ENCODE measurements around the gene KRT4.
"Not testable (repeated sequence)": the region's sequence is repeated elsewhere in the genome, so short reads cannot be mapped to it uniquely, and the experiment has no call there.

The KRT4 gene

GRCh38 chr12:52813885-52814709 lies at the start of gene KRT4:
Gene KRT4 (minus strand): TSS chr12:52814116. CDS start chr12:52814058, 58 bp downstream.
- no peak for DNase-seq (ENCODE audit: low spot score)

GRCh38 chr12:52862023-52862422 lies 48.1 kb upstream of the KRT4 start:
- no peak for DNase-seq (ENCODE audit: low spot score)

GRCh38 chr12:52861511-52861910 lies 47.6 kb upstream of the KRT4 start:
- DNase-seq (ENCODE audit: low spot score): no peak

- no peak for DNase-seq (ENCODE audit: low spot score)
These were observed 46.3 kb upstream of the KRT4 start for GRCh38 chr12:52860102-52860823.

DNA sequence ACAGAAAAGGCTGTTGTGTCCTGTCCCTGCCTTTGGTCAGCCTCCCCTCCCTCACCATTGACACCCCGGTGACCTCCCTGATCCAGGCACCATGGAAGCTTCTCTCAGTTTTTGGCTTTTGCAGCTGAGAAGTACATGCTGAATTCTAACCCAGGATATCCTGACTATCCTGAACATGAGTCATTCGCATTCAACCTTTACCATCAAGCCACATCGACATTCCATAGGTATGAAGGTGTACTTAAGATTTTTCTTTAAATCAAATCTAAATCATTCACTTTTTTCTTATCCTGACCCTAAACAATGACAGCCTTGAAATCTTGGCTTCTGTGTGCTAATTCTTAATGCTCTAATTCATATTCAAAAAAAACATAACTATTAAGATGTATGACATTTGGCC lies 43.6 kb upstream of the KRT4 start:
- DNase-seq (ENCODE audit: low spot score): no peak

- DNase-seq (ENCODE audit: low spot score): no peak
These were observed 42.9 kb upstream of the KRT4 start for GRCh38 chr12:52856787-52857186.

GRCh38 chr12:52856077-52856476 lies 42.2 kb upstream of the KRT4 start:
- not testable (repeated sequence) for DNase-seq (ENCODE audit: low spot score)

DNA sequence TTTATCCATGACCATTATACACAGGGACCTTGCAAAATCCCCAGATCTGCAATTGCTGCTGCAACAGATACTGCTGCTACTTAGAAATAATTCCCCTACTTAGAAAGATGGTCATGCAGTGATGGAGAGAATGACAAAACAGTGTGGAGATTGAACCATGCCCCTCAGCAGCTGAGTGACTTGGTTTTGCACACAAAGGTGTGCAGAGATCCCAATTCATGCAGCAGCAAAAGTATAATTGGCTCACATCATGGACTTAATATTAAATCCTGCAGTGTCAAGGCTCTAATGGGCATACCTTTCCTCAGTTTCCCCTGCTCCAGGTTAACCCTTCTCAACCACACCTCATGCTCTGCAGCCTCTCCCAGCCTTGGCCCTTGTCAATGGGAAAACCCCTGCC lies 37.9 kb upstream of the KRT4 start:
- no peak for DNase-seq (ENCODE audit: low spot score)

GRCh38 chr12:52850681-52851080 lies 36.8 kb upstream of the KRT4 start:
- DNase-seq (ENCODE audit: low spot score): no peak

- DNase-seq (ENCODE audit: low spot score): no peak
These were observed 35.6 kb upstream of the KRT4 start for GRCh38 chr12:52849511-52849910.

GRCh38 chr12:52848661-52849255 lies 34.8 kb upstream of the KRT4 start, which contains the start of gene KRT78:
Gene KRT78 (minus strand): TSS chr12:52848994. CDS start chr12:52848930, 64 bp downstream.
- DNase-seq (ENCODE audit: low spot score): no peak

GRCh38 chr12:52847335-52848102 lies 33.6 kb upstream of the KRT4 start:
- no peak for DNase-seq (ENCODE audit: low spot score)

DNA sequence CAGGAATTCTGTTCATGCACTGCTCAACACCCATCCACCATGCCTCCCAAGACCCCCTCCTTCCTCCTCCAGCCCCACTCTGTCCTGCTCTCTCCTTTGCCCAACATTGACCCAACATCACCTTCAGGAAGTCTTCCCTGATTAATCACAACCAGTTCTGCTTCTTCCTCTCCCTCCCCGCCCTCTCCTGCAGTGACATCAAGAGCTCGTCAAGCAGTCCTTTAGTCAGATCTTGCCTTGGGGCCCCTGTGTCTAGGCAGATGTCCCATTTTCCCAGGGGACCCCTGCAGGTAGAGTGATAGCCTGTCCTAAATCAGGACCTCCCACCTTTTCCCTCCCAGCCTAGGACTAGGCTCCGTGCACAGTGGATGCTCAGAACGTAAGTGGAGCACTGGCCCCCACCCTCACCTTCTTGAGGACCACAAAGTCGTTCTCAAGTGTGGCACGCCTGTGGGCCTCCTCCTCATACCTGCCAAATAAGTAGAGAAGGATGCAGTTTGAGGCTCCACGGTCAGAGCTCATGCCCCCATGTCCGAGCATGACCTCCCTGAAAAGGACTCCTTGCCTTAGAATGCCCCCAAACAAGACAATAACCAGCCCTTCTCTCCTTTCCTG lies 32.5 kb upstream of the KRT4 start:
- no peak for DNase-seq (ENCODE audit: low spot score)

- no peak for DNase-seq (ENCODE audit: low spot score)
These were observed 32.0 kb upstream of the KRT4 start for GRCh38 chr12:52845946-52846345.

GRCh38 chr12:52844386-52844785 lies 30.5 kb upstream of the KRT4 start:
- DNase-seq (ENCODE audit: low spot score): no peak

GRCh38 chr12:52839436-52840105 lies 25.7 kb upstream of the KRT4 start:
- no peak for DNase-seq (ENCODE audit: low spot score)

DNA sequence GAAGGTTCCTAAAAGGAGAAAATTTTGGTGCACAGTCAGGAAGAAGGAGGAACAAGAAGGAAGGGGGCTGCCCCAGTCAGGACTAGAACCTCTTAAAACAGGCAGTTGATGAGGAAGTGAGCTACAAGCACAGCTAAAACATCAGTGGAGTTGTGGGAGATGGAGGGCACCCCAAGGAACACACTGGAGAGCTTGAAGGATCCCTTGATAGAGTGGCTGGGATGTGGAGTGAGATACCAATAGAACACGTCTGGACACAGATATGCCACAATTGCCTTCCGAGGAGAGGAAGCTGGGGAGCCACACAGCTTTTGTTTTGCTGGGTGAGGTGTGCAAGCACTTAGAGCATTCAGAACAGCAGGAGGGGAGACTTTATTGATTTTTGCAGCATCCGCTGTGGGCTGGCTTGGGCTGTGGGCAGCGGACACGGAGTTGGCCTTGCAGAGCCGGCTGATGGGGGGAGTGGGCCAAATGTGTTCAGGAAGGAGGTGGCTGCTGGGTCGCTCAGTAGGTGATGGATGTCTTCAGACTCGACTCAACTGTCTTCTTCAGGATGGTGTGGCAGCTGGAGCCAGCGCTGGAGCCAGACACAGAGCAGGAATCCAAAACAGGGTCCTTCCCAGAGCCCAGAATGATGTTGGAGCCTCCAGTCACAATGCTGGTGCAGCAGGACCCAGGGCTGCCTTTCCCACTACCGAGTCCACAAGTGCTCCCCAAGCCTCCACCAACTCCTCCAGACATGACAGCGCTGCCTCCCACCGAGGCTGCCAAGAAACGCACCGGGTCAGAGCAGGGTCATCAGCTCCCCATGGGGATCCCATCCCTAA lies 24.9 kb upstream of the KRT4 start:
- no peak for DNase-seq (ENCODE audit: low spot score)

- DNase-seq (ENCODE audit: low spot score): no peak
These were observed 24.1 kb upstream of the KRT4 start for GRCh38 chr12:52837781-52838608.

- no peak for DNase-seq (ENCODE audit: low spot score)
These were observed 23.5 kb upstream of the KRT4 start for GRCh38 chr12:52837413-52837741.

Measured in CD4-positive, alpha-beta T cell treated with Interleukin-15 for 4 hours (primary cell).